HepG2 (cell line): ENCODE measurements around the gene TDG. TPM values are rescaled to one million over a fixed set of nuclear protein-coding genes. Genes with fewer than 3 reads are reported as not detected.

ENCODE experiments used
- ATF4 ChIP-seq, 2 experiments: fragments of 450-650 bp in 1 of 2; sonication (generic) in 1 of 2; formaldehyde crosslinking; IDR thresholded peaks; 2 replicates each; pipeline versions ENCODE4 v1.5.0 to v1.8.0; 2020 to 2022; ENCODE audit warnings: mild to moderate bottlenecking in 1 of 2, missing genetic modification reagents in 1 of 2
- GPBP1L1 ChIP-seq: sonication (generic); formaldehyde crosslinking; IDR thresholded peaks from 2 replicates; pipeline ENCODE4 v1.5.0; 2020; ENCODE audit warnings: mild to moderate bottlenecking, missing genetic modification reagents
- HNF1A ChIP-seq, 2 experiments: sonication (generic) in 1 of 2; formaldehyde crosslinking in 1 of 2; IDR thresholded peaks; 2 replicates each; pipeline versions ENCODE4 v1.4.0 to v1.6.1; 2016 to 2020; ENCODE audit warnings: borderline replicate concordance in 1 of 2, low read depth in 1 of 2, mild to moderate bottlenecking in 1 of 2, missing genetic modification reagents in 1 of 2
- MTERF4 ChIP-seq: sonication (generic); formaldehyde crosslinking; IDR thresholded peaks from 2 replicates; pipeline ENCODE4 v1.8.0; 2023; ENCODE audit warnings: mild to moderate bottlenecking, missing genetic modification reagents
- POGK ChIP-seq: sonication (generic); formaldehyde crosslinking; conservative IDR thresholded peaks from 2 replicates; pipeline ENCODE4 v1.8.0; 2022; ENCODE audit warnings: mild to moderate bottlenecking, moderate library complexity, missing genetic modification reagents
- POLR2AphosphoS5 ChIP-seq: IDR thresholded peaks from 2 replicates; pipeline ENCODE4 v1.6.1; 2012; ENCODE audit warnings: low read depth, low read length
- PREB ChIP-seq: sonication (generic); formaldehyde crosslinking; IDR thresholded peaks from 2 replicates; pipeline ENCODE4 v1.4.0; 2020; ENCODE audit warnings: missing genetic modification reagents
- SOX5 ChIP-seq: IDR thresholded peaks from 2 replicates; pipeline ENCODE4 v1.6.1; 2016; ENCODE audit warnings: borderline replicate concordance
- SOX6 ChIP-seq, 2 experiments: fragments of 450-650 bp in 1 of 2; sonication (generic) in 1 of 2; formaldehyde crosslinking in 1 of 2; IDR thresholded peaks; 2 replicates each; pipeline versions ENCODE4 v1.4.0 to v1.6.1; 2017 to 2020; ENCODE audit warnings: antibody characterized with exemption in 1 of 2, mild to moderate bottlenecking in 1 of 2, missing genetic modification reagents in 1 of 2
- XRCC5 ChIP-seq: fragments of 200-400 bp; formaldehyde crosslinking; optimal IDR thresholded peaks from 2 replicates; pipeline ENCODE3; 2017; ENCODE audit warnings: mild to moderate bottlenecking, low read length
- ZMYM2 ChIP-seq: sonication (generic); formaldehyde crosslinking; IDR thresholded peaks from 2 replicates; pipeline ENCODE4 v1.8.0; 2022; ENCODE audit warnings: mild to moderate bottlenecking, missing genetic modification reagents
- ZNF101 ChIP-seq: sonication (generic); formaldehyde crosslinking; IDR thresholded peaks from 2 replicates; pipeline ENCODE4 v1.4.0; 2020; ENCODE audit warnings: mild to moderate bottlenecking, low read depth, missing genetic modification reagents, borderline replicate concordance
- ZNF354B ChIP-seq: sonication (generic); formaldehyde crosslinking; IDR thresholded peaks from 2 replicates; pipeline ENCODE4 v1.8.0; 2022; ENCODE audit warnings: mild to moderate bottlenecking, missing genetic modification reagents
- ZNF367 ChIP-seq: sonication (generic); formaldehyde crosslinking; IDR thresholded peaks from 2 replicates; pipeline ENCODE4 v1.4.0; 2020; ENCODE audit warnings: missing genetic modification reagents, borderline replicate concordance
- ZNF605 ChIP-seq: sonication (generic); formaldehyde crosslinking; IDR thresholded peaks from 2 replicates; pipeline ENCODE4 v1.8.0; 2022; ENCODE audit warnings: mild to moderate bottlenecking, missing genetic modification reagents
- ZNF616 ChIP-seq: sonication (generic); formaldehyde crosslinking; IDR thresholded peaks from 2 replicates; pipeline ENCODE4 v1.5.0; 2020; ENCODE audit warnings: low read depth, mild to moderate bottlenecking, missing genetic modification reagents
- ZNF879 ChIP-seq: sonication (generic); formaldehyde crosslinking; IDR thresholded peaks from 2 replicates; pipeline ENCODE4 v1.8.1; 2023; ENCODE audit warnings: missing genetic modification reagents
- polyA plus RNA-seq, 8 experiments: library from polyadenylated mRNA; depleted of rRNA in 3 of 8; stranded (reverse) in 7 of 8; unstranded in 1 of 8; fragments of >200 nt; fragmentation: Illumina TruSeq in 4 of 8; extraction: Trizol in 4 of 8; gene quantifications; 2 replicates each; pipeline versions ENCODE4 v1.2.1 to v1.2.3, GENCODE V29; 2011 to 2016; ENCODE audit warnings: low read depth in 4 of 8, missing spikeins in 1 of 8, mixed read lengths in 1 of 8; ENCODE audit not compliant: insufficient read depth in 1 of 8
- total RNA-seq, 5 experiments: library from RNA; depleted of rRNA; stranded (reverse); fragments of >200 nt; fragmentation: Illumina TruSeq; extraction: Trizol; gene quantifications; 2 replicates each; pipeline ENCODE4 v1.2.3, GENCODE V29; 2016; ENCODE audit warnings: low read depth in 1 of 5

The TDG gene
- total and polyA plus RNA-seq, 2 of the 13 experiments (the other 11 are each of a cell fraction or from before 2014, with no cell fraction given) = 14.2 to 19.5 TPM

GRCh38 chr12:103929046-103929783 is 36.5 kb upstream of the TDG start (continued):
- TF ChIP-seq ATF4 (CRISPR knock-in tag; IDR thresholded peaks at IDR 0.05) (no peak), XRCC5 (peak; percentile 34), ZNF367 (CRISPR knock-in tag) (no peak), SOX6 (IDR thresholded peaks at IDR 0.05) (no peak), SOX6 (CRISPR knock-in tag; IDR thresholded peaks at IDR 0.05) (no peak), POGK (CRISPR knock-in tag) (no peak; the same call in 1 of the 2 replicates), ZMYM2 (CRISPR knock-in tag) (no peak), ZNF354B (CRISPR knock-in tag) (no peak), PREB (no peak), HNF1A (IDR thresholded peaks at IDR 0.05; ENCODE audit: low read depth) (no peak), HNF1A (CRISPR knock-in tag; IDR thresholded peaks at IDR 0.05; ENCODE audit: borderline replicate concordance) (0 out of 2 replicates have a peak, but pooled peaks have one; percentile 24), SOX5 (no peak), ZNF101 (no peak), ZNF879 (CRISPR knock-in tag) (no peak), POLR2AphosphoS5 (peak; percentile 87), GPBP1L1 (CRISPR knock-in tag) (no peak), ZNF616 (0 out of 2 replicates have a peak, but pooled peaks have one; percentile 16), ZNF605 (CRISPR knock-in tag) (0 out of 2 replicates have a peak, but pooled peaks have one; percentile 68), MTERF4 (peak; percentile 82; the same call in 1 of the 2 replicates)
